HepG2 (cell line): Measurements from ENCODE around the gene VPS54. TPM values are rescaled to one million over a fixed set of nuclear protein-coding genes. Genes with fewer than 3 reads are reported as not detected.
"Not testable (repeated sequence)": the region's sequence is repeated elsewhere in the genome, so short reads cannot be mapped to it uniquely, and the experiment has no call there.

Source experiments
- ATAC-seq: fragments of 200-7000 bp; cut with Tn5 transposase; 3 replicates; pipeline ENCODE4 v1.9.1; 2020; ENCODE audit warnings: mild to moderate bottlenecking, moderate library complexity
- BruUV-seq: library from RNA; stranded (reverse); fragments of 400-500 nt; replicated peaks from 2 replicates; lab custom pipeline; 2021; lab: Mats Ljungman, UMichigan
- CTCF ChIA-PET: fragments of 300-600 bp; formaldehyde crosslinking; extraction: SDS; loops from one replicate; lab custom pipeline; 2021; ENCODE audit warnings: low total read pairs, inconsistent platforms, low intra/inter-chr PET ratio; lab: Yijun Ruan, JAX
- POLR2A ChIA-PET: fragments of 350-600 bp; sonication (Branson Sonifier 250); formaldehyde crosslinking; loops from one replicate; lab custom pipeline; 2020; ENCODE audit warnings: antibody characterized with exemption, inconsistent platforms; lab: Yijun Ruan, JAX
- DNase-seq: peaks from one replicate; pipeline ENCODE4 v3.0.0-alpha.2; 2015; ENCODE audit warnings: low spot score
- FAIRE-seq: peaks from 3 replicates; lab custom pipeline; 2011; peaks lifted over from hg19 to GRCh38; lab: Jason Lieb, UNC
- H2AFZ ChIP-seq: one replicate; pipeline ENCODE4 v1.6.1; 2011; ENCODE audit warnings: low read length, inconsistent platforms
- H3K27ac ChIP-seq: fragments of 300-600 bp; 3 replicates; pipeline ENCODE4 v1.8.0; 2011; ENCODE audit warnings: mixed run types, mild to moderate bottlenecking, mixed read lengths, low read length, inconsistent platforms; ENCODE audit not compliant: insufficient read depth; ENCODE audit errors: extremely low read length
- H3K27me3 ChIP-seq, 2 experiments: fragments of 200-600 bp in 1 of 2; 2 replicates in 1 of 2; 3 replicates in 1 of 2; pipeline versions ENCODE4 v1.6.0 to v1.8.0; 2011; ENCODE audit warnings: low read length in 2 of 2, mild to moderate bottlenecking in 2 of 2, moderate library complexity in 2 of 2, inconsistent platforms in 1 of 2; ENCODE audit not compliant: insufficient read depth in 2 of 2, control insufficient read depth in 1 of 2
- H3K36me3 ChIP-seq, 2 experiments: fragments of 200-600 bp in 1 of 2; replicated peaks in 1 of 2; 2 replicates in 1 of 2; 3 replicates in 1 of 2; pipeline versions ENCODE4 v1.5.1 to v1.8.0; 2011; ENCODE audit warnings: low read length in 2 of 2, inconsistent platforms in 1 of 2; ENCODE audit not compliant: insufficient read depth in 2 of 2, control insufficient read depth in 1 of 2
- H3K4me1 ChIP-seq: 2 replicates; pipeline ENCODE4 v1.5.1; 2012; ENCODE audit warnings: low read length, inconsistent platforms; ENCODE audit not compliant: insufficient read depth
- H3K4me2 ChIP-seq: 2 replicates; pipeline ENCODE4 v1.6.0; 2011; ENCODE audit warnings: low read depth, low read length, inconsistent platforms
- H3K4me3 ChIP-seq, 3 experiments: fragments of 200-600 bp in 1 of 3; sonication (generic), shearing (Covaris generic) in 1 of 3; replicated peaks in 1 of 3; 2 replicates each; pipeline ENCODE4 v1.5.1; 2011 to 2016; ENCODE audit warnings: low read length in 3 of 3, inconsistent platforms in 2 of 3, low read depth in 2 of 3, mild to moderate bottlenecking in 2 of 3, control low read depth in 1 of 3, mixed read lengths in 1 of 3; ENCODE audit not compliant: insufficient read depth in 1 of 3
- H3K79me2 ChIP-seq: one replicate; pipeline ENCODE4 v1.6.1; 2011; ENCODE audit warnings: low read length, inconsistent platforms; ENCODE audit not compliant: insufficient read depth
- H3K9ac ChIP-seq: 2 replicates; pipeline ENCODE4 v1.6.0; 2011; ENCODE audit warnings: mild to moderate bottlenecking, low read depth, low read length, inconsistent platforms; ENCODE audit not compliant: insufficient read depth
- H3K9me3 ChIP-seq: 2 replicates; pipeline ENCODE4 v1.5.1; 2012; ENCODE audit warnings: mild to moderate bottlenecking, low read length
- H4K20me1 ChIP-seq: 2 replicates; pipeline ENCODE4 v1.6.0; 2011; ENCODE audit warnings: inconsistent platforms, mild to moderate bottlenecking, low read length, moderate library complexity; ENCODE audit not compliant: insufficient read depth
- AGO2 ChIP-seq: fragments of 200-400 bp; formaldehyde crosslinking; optimal IDR thresholded peaks from 2 replicates; pipeline ENCODE3; 2017; ENCODE audit warnings: mild to moderate bottlenecking, low read depth, low read length, moderate library complexity
- HOXA5 ChIP-seq: sonication (generic); formaldehyde crosslinking; IDR thresholded peaks from 2 replicates; pipeline ENCODE4 v1.4.0; 2020; ENCODE audit warnings: missing genetic modification reagents
- MED1 ChIP-seq: sonication (generic); formaldehyde crosslinking; IDR thresholded peaks from 2 replicates; pipeline ENCODE4 v1.4.0; 2020; ENCODE audit warnings: missing genetic modification reagents
- RAD51 ChIP-seq: fragments of 450-650 bp; IDR thresholded peaks from 2 replicates; pipeline ENCODE4 v1.6.1; 2016; ENCODE audit warnings: borderline replicate concordance
- RBAK ChIP-seq: sonication (generic); formaldehyde crosslinking; IDR thresholded peaks from 2 replicates; pipeline ENCODE4 v1.5.1; 2020; ENCODE audit warnings: mild to moderate bottlenecking, missing genetic modification reagents
- WGBS: methylation state at CpG from one replicate; pipeline ENCODE4 v1.1.6; 2017; ENCODE audit warnings: low lambda C conversion rate; 5-methylcytosine and 5-hydroxymethylcytosine counted together
- in situ Hi-C: cut with HindIII; loops from 2 replicates; pipeline ENCODE4 v1.10.0; 2017; ENCODE audit warnings: low pct_unique_long_range_greater_than_20kb; ENCODE audit not compliant: extremely low pct_ligation_motif_present
- intact Hi-C: fragments of 100-400 bp; cut with micrococcal nuclease; formaldehyde crosslinking; loops from one replicate; pipeline ENCODE4 v1.10.0; 2022; ENCODE audit not compliant: unreplicated experiment
- polyA plus RNA-seq, 8 experiments: library from polyadenylated mRNA; depleted of rRNA in 3 of 8; stranded (reverse) in 7 of 8; unstranded in 1 of 8; fragments of >200 nt; fragmentation: Illumina TruSeq in 4 of 8; extraction: Trizol in 4 of 8; gene quantifications; 2 replicates each; pipeline versions ENCODE4 v1.2.1 to v1.2.3, GENCODE V29; 2011 to 2016; ENCODE audit warnings: low read depth in 4 of 8, missing spikeins in 1 of 8, mixed read lengths in 1 of 8; ENCODE audit not compliant: insufficient read depth in 1 of 8
- total RNA-seq, 5 experiments: library from RNA; depleted of rRNA; stranded (reverse); fragments of >200 nt; fragmentation: Illumina TruSeq; extraction: Trizol; gene quantifications; 2 replicates each; pipeline ENCODE4 v1.2.3, GENCODE V29; 2016; ENCODE audit warnings: low read depth in 1 of 5

The VPS54 gene
- total and polyA plus RNA-seq, 2 of the 13 experiments (the other 11 are each of a cell fraction or from before 2014, with no cell fraction given) = 64.7 to 77.5 TPM

DNA sequence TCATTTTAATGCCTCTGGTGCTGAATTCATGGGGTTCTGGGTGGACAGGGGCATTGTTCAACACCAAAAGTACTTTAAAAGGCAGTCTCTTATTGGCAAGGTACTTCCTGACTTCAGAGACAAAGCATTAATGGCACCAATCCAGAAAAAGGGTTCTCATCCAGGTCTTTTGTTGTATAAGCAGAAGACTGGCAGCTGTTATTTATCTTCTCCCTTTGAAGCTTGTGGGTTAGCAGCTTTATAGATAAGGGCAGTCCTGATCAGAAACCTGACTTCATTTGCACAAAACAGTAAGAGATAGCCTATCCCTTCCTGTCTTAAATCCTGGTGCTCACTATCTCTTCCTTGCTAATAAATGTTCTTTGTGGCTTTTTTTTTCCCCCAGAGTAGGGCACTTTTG, 68.8 kb downstream of the VPS54 start (continued):
- peak; percentile 55; the same call in 1 of the 2 replicates for TF ChIP-seq MED1 (CRISPR knock-in tag)
- no peak for TF ChIP-seq RBAK (CRISPR knock-in tag)

DNA sequence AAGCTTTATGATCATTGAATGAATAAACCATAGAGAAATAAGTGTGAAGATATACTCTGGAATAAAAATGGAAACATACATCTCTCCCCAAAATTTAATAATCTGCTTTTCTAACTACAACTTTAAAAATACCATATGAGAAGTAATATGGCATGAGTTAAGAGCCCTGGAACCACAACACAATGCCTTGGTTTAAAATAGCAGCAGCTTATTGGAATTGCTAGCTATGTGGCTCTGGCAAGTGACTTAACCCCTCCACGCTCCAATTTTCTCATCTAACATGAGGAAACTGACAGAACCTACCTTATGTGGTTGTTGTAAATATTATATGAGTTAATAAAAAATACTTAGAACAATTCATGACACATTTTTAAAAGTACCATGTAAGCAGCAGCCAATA, 76.4 kb downstream of the VPS54 start:
- Histone ChIP-seq H3K27ac (no peak overlapping the region), H3K4me3 (no peak overlapping the region), H3K4me2 (no peak overlapping the region), H3K36me3 (peaks cover 16 to 62% of the 10 kb centered on the region in 2 experiments), H3K9ac (no peak overlapping the region)
- no peak for ATAC-seq
- WGBS = 98% methylated on average over 1 of the region's 1 CpG
- CTCF ChIA-PET = no interaction called here
- TF ChIP-seq AGO2 (peak; percentile 16), HOXA5 (CRISPR knock-in tag) (no peak)
- TF ChIP-seq, all 625 proteins: peak for 1
- Histone ChIP-seq H2AFZ (no peak overlapping the region), H3K27me3 (no peaks in the 10 kb centered on the region), H3K79me2 (no peaks in the 10 kb centered on the region), H4K20me1 (no peaks in the 10 kb centered on the region), H3K4me1 (no peaks in the 10 kb centered on the region), H3K9me3 (no peaks in the 10 kb centered on the region)
- intact Hi-C loops (loop anchor here (5.0 kb wide), 1 partner anchor 40 kb away; no protein-coding TSS in a partner anchor), in situ Hi-C loops (no loop called here)
- no peak for DNase-seq
- no peak for FAIRE-seq
- no TSS peak for BruUV-seq
- POLR2A ChIA-PET = no interaction called here

DNA sequence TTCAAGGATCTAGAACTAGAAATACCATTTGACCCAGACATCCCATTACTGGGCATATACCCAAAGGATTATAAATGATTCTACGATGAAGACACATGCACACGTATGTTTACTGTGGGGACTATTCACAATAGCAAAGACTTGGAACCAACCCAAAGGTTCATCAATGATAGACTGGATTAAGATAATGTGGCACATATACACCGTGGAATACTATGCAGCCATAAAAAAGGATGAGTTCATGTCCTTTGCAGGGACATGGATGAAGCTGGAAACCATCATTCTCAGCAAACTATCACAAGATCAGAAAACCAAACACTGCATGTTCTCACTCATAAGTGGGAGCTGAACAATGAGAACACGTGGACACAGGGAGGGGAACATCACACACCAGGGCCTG, 87.1 kb downstream of the VPS54 start:
- POLR2A ChIA-PET, H4K20me1 ChIP-seq, DNase-seq, in situ Hi-C loops, BruUV-seq, intact Hi-C loops, H3K27me3 ChIP-seq, ATAC-seq, H3K4me2 ChIP-seq, H3K4me1 ChIP-seq, H3K9ac ChIP-seq, H3K27ac ChIP-seq, FAIRE-seq, H3K9me3 ChIP-seq, H3K79me2 ChIP-seq, H3K4me3 ChIP-seq, CTCF ChIA-PET, H2AFZ ChIP-seq: not testable (repeated sequence)
- peaks cover 9 to 44% of the 10 kb centered on the region in 2 experiments for H3K36me3 ChIP-seq
- 0 out of 2 replicates have a peak, but pooled peaks have one; percentile 3 for TF ChIP-seq RAD51
- 100% methylated on average over 4 of the region's 4 CpGs for WGBS
